ENCODE results near the gene HPD.

DNA sequence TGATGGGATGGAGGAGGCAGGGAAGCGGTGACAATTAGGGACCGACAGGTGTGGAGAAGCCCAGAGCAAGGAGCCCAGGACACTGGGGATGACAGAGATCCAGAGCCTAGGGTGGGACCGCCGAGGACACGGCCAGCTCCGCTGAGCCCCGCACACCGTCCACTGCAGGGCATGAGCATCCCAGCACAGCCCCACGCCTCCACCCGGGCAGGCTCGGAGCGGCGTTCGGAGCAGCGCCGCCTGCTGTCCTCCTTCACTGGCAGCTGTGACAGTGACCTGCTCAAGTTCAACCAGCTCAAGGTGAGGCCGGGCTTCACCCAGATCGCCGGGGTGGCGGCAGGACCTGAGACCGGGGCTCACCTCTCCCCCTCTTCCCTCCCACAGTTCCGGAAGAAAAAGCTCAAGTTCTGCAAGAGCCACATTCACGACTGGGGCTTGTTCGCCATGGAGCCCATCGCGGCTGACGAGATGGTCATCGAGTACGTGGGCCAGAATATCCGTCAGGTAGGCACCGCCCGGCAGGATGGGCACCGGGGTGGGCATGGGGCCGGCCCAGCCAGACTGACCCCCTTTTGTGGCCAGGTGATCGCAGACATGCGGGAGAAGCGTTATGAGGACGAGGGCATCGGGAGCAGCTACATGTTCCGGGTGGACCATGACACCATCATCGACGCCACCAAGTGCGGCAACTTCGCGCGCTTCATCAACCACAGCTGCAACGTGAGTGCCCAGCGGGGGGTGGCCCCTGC is 31.1 kb downstream of the HPD start:
- TF ChIP-seq, protein P1, sequence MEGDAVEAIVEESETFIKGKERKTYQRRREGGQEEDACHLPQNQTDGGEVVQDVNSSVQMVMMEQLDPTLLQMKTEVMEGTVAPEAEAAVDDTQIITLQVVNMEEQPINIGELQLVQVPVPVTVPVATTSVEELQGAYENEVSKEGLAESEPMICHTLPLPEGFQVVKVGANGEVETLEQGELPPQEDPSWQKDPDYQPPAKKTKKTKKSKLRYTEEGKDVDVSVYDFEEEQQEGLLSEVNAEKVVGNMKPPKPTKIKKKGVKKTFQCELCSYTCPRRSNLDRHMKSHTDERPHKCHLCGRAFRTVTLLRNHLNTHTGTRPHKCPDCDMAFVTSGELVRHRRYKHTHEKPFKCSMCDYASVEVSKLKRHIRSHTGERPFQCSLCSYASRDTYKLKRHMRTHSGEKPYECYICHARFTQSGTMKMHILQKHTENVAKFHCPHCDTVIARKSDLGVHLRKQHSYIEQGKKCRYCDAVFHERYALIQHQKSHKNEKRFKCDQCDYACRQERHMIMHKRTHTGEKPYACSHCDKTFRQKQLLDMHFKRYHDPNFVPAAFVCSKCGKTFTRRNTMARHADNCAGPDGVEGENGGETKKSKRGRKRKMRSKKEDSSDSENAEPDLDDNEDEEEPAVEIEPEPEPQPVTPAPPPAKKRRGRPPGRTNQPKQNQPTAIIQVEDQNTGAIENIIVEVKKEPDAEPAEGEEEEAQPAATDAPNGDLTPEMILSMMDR (IDR thresholded peaks at IDR 0.05): no peak
- no peak for TF ChIP-seq POLR2A (IDR thresholded peaks at IDR 0.05)

All from body of pancreas (tissue), 4 donors.